Activated CD4-positive, alpha-beta T cell treated with anti-CD3 and anti-CD28 coated beads, Interleukin-2, Interleukin-6, amounts not matched to agents 100 ng/mL and 50 ng/mL, durations not matched to agents 16 hours and 8 hours (primary cell): ENCODE results near the gene TBC1D22B.

Source experiments
- DNase-seq: peaks from one replicate; pipeline ENCODE4 v3.0.0-alpha.2; 2020

Gene TBC1D22B

GRCh38 chr6:37257634-37258404 is at the start of gene TBC1D22B, which contains the start of gene TMEM217:
Gene TBC1D22B (plus strand): TSS chr6:37257772. CDS start chr6:37257918, 146 bp downstream.
Gene TMEM217 (minus strand): TSS chr6:37258144. CDS start chr6:37219030, 39,114 bp downstream.
- DNase-seq = peak; percentile 99

DNA sequence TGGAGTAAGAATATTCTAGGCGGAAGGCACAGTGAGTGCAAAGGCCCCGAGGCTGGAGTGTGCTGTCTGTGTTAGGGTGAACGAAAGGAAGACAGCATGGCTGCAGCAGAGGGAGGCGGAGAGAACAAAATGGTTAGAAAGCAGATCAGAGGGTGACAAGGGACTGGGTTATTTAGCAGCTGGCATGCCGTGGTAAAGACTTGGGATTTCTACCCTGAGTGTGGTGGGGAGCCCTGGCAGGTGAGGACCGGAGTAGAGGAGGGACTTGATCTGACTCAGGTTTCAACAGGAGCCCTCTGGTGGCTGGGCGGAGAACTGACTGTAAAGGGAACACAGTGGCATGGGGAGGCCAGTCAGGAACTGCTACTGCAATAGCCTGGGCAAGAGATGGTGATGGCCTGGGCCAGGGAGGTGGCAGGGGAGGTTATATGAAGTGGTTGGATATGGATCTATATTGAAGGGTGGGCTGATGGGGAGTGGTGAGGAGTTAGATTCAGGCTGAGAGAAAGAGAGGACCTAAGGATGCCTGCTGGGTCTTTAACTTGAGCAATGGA is 49.6 kb upstream of the TBC1D22B start:
- peak; percentile 97 for DNase-seq

DNA sequence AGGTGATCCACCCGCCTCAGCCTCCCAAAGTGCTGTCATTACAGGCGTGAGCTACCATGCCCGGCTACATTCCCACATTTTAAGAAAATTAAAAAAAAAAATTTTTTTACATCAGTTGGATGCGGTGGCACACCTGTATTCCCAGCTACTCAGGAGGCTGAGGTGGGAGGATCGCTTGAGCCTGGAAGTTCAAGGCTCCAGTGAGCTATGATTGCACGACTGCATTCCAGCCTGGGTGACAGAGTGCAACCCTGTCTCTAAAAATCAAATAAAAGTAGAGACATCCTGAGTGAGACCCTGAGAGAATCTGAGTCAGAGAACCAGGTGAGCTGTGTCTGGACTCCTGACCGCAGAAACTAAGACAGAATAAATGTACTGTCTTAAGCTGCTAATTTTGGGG is 48.8 kb upstream of the TBC1D22B start:
- no peak for DNase-seq

DNA sequence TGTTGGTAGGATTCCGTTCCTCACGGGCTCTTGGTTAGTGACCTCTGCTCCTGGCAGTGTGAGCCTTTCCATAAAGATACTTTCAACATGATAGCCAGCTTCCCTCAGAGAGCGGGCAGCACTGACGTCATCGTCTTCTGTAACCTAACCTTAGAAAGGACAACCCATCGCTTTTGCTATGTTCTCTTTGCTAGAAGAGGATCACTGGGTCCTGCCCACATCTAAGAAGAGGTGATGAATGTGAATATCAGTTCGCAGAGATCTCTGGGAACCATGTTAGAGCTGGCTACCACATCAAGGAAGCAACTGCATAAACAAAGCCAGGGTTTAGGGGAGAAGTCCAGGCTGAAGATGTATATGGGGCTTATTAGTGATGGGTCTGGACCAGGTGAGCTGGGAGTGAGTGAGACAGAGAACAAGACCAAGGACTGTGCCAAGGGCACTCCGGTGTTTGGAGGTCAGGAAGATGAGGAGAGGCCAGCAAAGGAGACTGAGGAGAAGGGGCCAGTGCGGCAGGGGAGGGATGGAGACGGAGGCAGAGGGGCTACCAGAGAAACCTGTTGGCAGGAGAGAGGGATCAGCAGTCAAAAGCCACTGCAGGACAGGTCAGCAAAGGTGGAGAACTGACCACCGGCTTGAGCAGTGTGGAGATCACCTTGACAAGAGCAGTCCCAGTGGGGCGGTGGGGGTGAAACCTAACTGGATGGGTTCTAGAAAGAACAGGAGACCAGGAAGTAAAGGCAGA is 47.9 kb upstream of the TBC1D22B start:
- DNase-seq = peak; percentile 45

- peak; percentile 92 for DNase-seq
Measured at GRCh38 chr6:37210313-37210968, 47.1 kb upstream of the TBC1D22B start.

GRCh38 chr6:37212268-37212667 is 45.3 kb upstream of the TBC1D22B start:
- no peak for DNase-seq

- DNase-seq = no peak
Measured at GRCh38 chr6:37218061-37218460, 39.5 kb upstream of the TBC1D22B start.

GRCh38 chr6:37218511-37218910 is 39.1 kb upstream of the TBC1D22B start:
- no peak for DNase-seq

DNA sequence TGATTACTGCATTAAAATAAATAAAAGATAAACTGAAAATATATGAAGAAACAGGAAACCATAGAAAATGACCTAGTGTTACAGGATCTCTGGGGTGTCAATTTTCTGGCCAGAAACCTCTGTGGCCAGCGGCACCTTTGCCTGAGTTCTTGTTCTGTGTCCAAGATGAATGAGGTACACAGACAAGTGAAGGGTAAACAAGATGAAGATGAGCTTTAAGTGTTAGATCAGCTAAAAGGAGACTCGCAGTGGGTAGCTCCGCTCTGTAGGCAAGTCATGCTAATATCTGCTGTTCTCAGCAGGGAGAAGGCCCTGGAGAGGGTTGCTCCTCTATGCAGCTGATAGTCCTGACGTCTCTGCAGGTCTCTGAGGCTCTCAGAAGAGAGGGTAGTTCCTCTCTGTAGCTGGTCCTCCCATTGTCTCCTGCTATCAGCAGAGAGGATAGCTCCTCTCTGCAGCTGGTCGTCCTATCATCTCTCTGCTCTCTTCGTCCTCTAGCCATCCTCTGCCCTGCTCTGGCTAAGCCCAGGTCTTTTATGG is 35.9 kb upstream of the TBC1D22B start:
- DNase-seq = no peak

GRCh38 chr6:37222125-37222967 is 35.2 kb upstream of the TBC1D22B start:
- peak; percentile 88 for DNase-seq

DNA sequence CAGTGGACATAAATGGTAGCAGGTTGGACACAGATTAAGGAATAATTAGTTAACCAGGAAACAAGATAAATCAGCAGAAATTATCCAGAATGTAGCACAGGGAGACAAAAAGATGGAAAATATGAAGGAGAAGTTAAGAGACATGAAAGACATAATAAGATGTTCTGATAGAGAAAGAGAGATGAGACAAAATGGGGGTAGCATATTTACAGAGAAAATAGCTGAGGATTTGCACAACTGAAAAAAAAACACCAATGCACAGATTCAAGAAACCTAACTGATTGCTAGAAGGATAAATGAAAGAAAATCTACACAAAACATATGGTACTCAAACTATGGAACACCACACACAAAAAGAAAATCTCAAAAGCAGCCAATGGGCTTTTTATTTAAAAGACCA is 34.6 kb upstream of the TBC1D22B start:
- DNase-seq = no peak

DNA sequence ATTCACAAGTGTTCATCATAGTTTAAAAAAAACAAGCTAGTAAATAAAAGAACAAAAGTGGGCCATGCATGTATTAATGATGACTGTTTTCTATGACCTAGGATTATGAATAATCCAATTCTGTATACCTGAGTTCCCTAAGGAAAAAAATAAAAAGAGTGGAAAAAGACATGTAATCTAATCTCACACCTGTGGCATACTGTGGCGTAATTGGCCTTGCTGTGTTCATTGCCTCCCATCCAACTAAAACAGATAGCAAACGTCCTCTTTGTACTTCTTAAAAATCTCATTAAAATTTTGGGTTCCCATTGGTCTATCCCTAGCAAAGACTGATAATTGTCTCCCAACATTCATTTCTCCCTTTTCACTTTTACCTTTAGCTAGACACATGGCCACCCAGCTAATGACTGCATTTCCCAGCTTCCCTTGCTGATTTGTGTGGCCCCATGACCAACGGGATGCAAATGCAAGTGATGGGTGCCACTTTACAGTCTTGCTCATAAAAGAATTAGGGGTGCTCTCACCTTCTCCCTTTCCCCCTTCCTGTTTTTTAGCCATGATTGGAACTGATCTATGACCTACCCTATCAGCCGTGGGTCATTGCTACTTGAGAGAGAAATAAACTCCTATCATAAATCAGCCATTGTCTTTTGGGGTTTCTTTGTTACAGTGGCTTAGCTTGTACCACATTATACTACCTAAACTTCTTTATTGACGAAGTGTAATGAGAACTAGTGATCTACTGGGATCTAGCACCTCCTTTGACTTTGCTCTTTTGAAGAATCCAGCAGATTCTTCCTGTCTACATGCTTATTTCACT is 32.0 kb upstream of the TBC1D22B start:
- no peak for DNase-seq

GRCh38 chr6:37230104-37230503 is 27.5 kb upstream of the TBC1D22B start:
- DNase-seq = no peak

GRCh38 chr6:37232430-37233017 is 25.0 kb upstream of the TBC1D22B start:
- no peak for DNase-seq

- DNase-seq = no peak
Measured at GRCh38 chr6:37233541-37233940, 24.0 kb upstream of the TBC1D22B start.

- no peak for DNase-seq
Measured at GRCh38 chr6:37236921-37237320, 20.7 kb upstream of the TBC1D22B start.

DNA sequence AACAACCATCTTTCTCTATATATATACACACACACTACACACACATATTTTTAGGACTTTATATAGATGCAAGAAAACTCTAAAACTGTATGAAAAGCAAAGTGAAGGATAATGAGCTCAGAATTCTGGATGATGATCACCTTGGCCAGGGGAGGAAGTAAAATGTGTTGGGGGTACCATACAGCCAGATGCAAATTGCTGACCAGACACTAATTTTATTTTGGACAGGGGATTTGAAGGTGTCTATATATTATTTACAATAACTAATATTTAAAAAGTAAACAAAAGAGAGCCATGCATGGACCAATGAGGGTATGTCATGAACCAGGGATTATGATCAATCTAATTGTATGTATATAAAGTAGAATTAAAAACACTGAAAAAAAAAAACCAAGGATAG is 19.8 kb upstream of the TBC1D22B start:
- DNase-seq = no peak

DNA sequence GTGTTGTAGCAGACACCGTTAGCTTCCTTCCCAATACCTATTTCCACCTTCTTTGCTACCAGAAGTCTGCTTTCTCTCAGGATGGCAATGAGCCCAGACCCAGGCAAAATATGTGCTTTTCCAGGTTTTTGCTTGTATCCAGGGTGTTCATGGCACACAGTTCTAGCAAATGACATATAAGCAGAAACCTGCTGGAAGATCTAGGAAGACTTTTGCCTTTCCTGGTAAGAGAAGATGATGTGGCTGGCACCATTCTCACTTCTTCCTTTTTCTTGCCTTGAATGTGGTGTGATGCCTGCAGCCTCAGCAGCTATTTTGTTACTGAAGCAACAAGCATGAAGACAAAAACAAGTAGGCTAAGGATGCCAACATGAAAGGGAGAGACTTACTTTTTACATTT is 19.2 kb upstream of the TBC1D22B start:
- no peak for DNase-seq

DNA sequence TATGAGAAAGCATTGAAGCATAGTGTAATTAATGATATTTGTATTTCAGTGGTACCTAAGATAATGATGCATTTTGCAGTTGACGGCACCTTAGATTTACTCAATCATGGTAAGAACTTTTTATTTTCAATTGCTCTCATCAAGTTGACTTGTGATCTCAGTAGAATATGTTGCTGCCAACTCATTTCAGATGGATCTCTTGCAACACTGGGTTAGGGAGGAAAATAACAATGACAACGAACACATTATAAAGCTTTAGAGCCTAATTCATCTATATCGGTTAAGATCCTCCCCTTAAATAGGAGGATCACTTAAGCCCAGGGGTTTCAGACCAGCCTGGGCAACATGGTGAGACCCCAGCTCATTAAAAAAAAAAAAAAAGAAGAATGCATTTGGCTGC is 18.0 kb upstream of the TBC1D22B start:
- no peak for DNase-seq

- peak; percentile 73 for DNase-seq
Measured at GRCh38 chr6:37239950-37240713, 17.4 kb upstream of the TBC1D22B start.
